Epidermal melanocyte (primary cell): ENCODE results near the gene SMAD7.

ENCODE experiments used
- DNase-seq: peaks from one replicate; pipeline ENCODE4 v3.0.0; 2011; ENCODE audit warnings: low spot score; ENCODE audit not compliant: insufficient read length

SMAD7 gene, protein sequence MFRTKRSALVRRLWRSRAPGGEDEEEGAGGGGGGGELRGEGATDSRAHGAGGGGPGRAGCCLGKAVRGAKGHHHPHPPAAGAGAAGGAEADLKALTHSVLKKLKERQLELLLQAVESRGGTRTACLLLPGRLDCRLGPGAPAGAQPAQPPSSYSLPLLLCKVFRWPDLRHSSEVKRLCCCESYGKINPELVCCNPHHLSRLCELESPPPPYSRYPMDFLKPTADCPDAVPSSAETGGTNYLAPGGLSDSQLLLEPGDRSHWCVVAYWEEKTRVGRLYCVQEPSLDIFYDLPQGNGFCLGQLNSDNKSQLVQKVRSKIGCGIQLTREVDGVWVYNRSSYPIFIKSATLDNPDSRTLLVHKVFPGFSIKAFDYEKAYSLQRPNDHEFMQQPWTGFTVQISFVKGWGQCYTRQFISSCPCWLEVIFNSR

DNA sequence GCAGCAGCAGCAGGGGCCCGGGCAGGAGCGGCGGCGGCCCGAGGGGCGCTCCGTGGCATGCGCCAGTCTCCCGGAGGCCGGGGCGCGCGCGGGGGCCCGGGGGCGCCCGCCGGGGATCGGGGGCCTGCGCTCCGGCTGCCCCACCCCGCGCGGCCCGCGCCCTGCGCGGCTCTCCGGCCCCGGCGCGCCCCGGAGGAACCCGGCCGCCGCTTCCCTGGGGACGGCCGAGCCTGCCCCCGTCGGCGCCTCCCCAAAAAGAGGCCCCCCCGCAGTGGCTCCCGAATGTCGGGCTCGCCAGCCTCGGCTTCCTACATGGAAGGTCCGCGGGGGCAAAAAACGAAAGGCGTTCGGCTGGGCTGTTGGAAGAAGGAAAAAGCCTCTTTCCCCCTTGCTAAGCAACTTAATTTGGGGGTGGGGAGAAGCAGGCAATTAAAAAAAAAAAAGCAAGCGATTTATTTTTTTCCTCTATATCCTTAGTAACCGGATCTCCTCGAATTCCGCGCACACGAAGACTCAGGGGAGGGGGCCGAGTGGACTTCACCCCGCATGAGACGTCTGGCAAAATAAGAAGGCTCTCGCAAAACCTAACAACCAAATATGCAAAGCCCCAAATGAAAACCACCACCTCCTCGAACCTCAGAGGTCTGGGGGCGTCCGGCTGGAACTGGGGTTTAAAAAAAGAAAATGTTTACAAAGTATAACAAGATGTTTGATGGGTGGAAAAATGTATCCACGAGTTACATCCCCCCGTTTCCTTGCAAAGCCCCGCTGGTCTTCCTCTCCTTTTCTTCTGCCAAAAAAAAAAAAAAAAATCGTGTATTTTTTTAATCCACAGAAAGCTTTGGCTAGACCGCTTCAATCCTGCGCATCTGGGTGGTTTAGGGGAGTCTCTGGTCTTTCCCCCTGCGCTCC lies at the start of gene SMAD7:
Gene SMAD7, minus strand, starts transcription at position 430 of the 912 bp plus-strand sequence. CDS start 541 bp downstream, outside the sequence.
- no peak for DNase-seq

DNA sequence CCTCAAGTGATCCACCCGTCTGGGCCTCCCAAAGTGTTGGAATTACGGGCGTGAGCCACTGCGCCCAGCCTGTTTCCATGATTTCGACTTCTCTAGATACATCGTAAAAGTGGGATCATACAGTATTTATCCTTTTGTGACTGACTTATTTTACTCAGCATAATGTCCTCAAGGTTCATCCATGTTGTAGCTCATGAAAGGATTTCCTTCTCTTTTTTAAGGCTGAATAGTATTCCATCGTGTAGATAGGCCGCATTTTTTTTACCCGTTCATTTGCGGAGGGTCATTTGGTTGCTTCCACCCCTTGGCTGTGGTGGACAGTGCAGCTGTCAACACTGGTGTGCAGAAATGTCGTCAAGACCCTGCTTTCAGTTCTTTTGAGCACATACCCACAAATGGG lies 48.8 kb upstream of the SMAD7 start:
- DNase-seq: no peak

DNA sequence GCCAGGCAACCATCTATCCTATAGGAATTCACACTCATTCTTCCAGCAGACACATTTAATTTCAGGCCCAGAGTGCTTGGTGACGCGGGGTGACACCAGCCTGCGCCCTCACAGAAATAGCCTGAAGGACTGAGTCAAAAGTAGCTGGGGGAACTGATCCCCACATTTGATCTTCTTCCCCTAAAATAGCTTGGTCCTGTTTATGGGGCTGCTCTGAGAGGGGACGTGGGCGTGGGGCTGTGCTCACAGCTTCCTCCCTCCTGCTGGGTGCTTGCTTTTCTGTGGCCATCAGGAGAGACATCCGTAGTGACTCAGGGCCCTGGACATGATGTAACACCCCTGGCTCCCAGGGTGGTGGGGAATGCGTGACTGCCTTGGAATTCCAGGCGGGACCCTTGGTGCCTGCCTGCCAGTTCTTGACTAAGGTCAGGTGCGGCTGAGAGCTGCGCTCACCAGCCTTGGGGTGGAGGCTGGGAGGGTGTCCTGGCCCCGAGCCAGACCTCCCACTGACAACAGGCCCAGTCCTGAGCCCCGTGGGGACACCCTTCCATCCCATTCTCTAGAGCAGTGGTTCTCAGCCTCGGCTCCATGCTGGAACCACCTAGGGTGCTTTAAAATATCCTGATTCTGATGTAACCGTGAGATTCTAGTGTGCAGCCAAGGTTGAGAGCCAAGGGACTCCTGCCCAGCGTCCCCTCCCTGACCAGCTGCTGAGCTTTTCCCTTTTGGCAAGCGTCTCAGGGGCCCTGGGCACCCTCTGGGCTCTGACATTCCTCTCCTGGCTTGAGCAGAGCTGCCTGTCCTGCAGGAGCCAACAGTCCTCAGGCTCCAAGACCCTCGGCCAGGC lies 47.4 kb upstream of the SMAD7 start:
- peak; percentile 58 for DNase-seq

DNA sequence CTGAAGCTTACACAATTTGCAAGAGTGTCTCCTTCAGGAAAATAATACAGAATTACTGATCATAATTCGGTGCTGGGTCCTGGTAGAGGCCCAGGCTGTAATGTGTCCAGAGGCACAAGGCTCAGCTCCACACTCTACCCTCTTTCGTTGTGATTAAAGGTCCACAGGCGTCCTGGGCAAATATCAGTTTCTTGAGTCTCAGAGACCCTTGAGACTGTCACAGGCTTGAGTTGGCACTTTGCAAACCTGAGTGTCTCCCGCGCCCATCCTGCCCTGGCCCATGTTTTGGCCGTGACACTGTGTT lies 46.9 kb upstream of the SMAD7 start:
- no peak for DNase-seq

DNA sequence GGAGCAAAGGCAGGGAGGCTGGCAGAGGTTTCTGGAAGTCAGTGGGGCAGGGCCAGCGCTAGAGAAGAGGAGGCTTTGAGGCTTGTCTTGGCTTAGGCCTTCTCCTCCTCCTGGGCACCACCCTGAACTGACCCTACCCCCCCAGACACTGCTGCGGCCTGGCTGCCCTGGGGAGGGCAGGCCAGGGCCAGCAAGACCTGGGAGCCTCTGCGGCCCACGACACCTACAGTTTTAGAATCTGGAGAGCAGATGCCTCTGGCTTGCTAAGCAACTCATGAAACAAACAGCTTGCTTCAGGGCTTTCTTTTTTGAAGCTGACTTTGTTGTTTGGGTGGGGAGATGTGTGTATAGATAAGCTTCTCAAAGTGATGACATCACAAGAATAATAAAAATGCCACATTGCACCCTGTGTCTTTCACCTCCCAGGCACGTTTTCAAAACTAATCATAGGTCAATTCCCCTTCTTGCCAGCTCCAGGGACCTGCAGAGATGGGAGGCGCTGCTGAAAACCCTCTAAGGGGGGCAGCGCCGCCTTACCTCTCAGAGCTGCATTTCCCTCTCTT lies 46.2 kb upstream of the SMAD7 start:
- DNase-seq: no peak

DNA sequence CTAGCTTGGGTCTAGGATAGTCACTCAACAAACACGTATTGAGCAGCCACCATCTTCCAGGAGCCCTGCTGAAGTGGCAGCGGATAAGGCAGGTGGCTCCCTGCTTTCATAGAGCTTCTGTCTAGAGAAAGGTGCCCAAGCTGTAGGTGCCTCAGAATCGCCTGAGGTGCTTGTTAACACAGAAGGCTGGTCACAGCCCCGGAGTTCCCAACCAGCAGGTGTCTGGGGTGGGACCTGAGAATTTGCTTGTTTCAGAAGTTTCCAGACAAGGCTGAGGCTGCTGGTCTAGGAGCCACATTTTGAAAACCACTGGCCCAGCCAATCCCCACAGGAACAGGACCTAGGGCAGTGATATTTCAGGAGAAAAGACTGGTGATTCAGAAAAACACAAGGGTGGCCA lies 45.3 kb upstream of the SMAD7 start:
- DNase-seq: no peak

DNA sequence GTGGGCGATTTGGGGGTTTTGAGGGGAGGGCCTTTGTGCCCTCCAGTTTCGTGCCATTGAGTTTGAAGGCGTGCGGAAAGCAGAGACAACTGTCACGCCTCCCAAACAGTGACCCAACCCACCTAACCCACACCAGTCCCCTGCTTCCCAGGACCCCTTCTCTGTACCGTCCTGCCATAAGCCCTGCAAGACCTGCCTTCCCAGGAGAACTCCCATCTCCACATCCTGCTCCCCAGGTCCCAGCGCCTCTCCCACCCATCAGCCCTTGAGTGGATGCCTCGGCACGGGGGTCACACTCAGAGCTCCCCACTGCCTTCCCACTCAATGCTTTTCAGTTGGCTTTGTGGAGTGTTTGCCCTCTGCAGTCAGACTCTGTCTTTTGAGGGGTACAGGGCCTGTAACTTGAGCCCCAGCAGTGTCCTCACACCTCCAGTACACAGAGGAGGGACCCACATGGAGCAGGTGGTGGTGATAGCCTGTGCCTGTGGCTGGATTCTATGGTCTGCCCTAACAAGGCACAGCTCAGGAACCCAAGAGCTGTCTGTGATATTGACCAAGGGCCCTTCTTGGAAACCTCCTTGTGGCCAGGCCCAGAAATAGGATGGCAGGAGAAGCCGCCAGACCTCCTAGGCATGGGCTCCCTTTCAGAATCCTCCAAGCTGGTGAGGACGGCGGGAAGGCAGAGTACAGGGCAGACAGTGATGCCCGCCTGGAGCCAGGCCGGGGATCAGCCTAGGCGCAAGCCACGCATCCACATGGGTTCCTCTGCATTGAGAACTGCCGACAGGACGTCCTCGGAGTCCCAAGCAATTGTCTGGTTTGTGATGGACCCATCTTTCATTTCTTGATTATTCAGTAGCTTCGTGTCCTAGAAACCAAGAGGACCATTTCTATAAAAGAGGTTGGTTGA lies 44.4 kb upstream of the SMAD7 start:
- no peak for DNase-seq

DNA sequence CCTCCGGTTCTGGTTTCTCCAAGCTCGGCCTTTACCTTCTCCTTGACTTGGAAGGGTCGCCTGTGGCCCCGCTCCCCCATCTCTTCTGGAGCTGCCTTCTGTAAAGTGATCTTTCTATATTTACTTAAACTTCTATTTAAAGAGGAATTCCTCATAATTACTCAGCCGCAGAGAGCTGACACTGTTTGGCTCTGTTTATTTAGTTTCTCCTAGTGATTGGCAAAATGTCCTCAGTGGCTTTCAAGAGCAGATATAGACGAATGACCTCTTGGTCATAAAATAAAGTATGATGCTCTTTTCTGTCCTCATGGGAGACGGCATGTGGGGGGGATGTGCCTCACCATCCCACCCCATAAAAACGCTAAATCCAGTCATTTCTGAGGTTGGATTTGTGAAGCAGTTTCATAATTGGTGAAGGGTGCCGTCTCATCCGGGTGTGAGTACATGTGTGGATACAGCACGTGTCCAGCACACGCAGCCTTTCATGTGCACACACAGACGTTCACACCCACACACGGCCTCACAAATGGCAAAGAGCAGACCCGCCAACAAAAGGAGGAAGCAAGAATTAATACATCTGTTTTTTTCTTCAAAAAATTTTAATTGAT lies 43.4 kb upstream of the SMAD7 start:
- peak; percentile 14 for DNase-seq

DNA sequence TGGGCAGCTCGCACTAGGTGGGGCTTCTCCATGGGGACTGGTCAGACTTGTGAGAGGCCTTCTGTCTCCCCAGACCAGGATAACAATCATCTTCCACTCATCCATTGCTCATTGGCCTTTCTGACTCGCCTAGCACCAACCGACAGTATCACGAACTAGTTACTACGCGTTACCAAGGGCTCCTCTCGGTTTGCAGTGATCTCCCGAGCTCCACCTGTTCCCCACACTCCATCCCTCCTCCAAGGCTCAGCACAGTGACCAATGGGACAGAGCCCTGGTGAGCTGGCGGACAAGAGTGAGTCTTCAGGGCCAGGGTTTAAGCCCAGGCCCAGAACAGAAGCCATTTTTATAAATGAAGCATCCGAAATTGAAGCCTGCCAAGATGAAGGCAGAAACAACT lies 42.8 kb upstream of the SMAD7 start:
- no peak for DNase-seq

DNA sequence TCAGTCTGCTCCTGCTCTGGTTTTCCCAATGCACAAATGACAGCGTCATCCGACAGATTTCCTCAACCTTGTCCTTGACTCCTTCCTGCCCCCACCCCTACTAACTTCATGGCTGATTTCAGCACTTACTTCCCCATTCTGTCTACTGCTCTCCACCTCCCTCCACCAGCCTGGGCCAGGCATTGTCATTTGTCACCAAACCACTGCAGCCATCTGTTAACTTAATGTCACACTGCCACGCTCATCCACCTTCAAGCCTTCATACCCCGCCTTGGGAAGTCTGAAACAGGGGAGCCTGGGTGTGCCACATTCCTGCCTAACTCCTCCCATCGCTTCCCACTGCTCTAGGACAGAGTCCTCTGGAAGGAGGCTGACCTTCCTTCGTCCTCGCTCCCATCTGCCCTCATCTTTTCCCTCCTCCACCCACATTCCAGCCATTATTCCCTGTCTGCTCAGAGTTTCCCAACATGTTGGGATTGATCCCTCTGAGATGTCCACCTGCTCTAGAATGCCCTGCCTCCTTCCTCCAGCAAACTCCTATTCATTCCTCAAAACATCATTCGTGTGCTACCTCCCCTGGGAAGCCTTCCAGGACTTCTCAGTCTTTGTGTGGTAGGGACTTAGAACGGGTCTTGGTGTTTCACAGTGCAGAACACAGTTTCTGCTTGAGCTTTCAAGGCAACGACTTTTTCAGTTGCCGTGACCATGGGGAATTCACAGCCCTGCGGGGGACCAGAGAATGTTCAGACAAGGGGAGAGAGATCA lies 42.2 kb upstream of the SMAD7 start:
- no peak for DNase-seq

DNA sequence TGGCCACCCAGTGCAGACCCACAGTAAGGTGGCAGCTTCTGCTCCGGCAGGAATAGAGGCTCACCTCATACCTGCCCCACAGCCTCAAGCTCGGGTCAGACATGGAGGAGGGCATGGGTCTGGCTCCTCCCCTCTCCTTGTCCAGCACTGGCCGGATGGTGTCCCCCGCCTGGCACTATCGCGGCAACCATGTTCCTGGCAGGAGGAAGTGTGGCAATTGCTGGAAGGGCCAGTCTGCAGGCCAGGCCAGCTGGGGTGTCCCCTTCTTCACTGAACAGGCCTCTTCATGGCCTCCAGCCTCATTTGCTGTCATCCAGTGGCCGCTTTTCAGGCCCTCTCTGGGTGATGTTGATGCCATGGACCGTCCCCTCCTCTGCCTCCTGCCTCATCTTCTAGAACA lies 41.4 kb upstream of the SMAD7 start:
- peak; percentile 5 for DNase-seq

DNA sequence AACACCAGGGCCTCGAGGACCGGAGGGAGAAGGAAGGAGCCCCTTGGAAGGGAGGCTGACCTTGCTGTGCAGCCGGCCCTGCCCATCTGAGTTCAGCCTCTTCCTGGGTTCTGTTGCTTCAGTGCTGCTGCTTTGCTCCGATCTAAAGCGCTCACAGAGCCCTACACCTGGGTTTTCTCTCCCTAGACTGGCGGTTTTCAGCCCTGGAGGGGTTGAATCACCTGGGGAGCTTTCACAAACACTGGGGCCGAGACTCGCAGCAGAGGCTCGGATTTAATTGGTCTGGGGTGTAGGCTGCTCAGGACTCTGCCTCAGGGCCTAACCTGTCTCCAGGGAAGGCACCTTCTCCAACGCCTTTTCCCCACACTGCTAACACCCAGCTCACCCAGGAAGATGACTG lies 40.9 kb upstream of the SMAD7 start:
- no peak for DNase-seq

DNA sequence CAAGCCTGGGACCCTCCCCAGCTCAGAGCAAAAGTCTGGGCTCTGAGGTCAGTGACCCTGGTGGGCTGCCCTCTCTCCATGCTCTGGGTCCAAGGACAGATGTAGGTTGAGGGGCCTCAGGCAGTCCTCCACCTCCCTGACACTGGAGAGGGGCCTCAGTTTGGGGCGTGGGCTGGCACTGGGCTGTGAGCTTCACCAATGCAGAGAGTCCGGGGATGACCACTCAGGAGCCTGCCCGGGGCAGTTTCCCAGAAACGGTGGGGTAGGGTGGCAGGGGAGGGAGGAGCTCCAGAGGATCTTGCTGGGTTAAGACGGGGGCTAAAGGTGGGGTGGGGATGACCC lies 40.5 kb upstream of the SMAD7 start:
- DNase-seq: peak; percentile 8

DNA sequence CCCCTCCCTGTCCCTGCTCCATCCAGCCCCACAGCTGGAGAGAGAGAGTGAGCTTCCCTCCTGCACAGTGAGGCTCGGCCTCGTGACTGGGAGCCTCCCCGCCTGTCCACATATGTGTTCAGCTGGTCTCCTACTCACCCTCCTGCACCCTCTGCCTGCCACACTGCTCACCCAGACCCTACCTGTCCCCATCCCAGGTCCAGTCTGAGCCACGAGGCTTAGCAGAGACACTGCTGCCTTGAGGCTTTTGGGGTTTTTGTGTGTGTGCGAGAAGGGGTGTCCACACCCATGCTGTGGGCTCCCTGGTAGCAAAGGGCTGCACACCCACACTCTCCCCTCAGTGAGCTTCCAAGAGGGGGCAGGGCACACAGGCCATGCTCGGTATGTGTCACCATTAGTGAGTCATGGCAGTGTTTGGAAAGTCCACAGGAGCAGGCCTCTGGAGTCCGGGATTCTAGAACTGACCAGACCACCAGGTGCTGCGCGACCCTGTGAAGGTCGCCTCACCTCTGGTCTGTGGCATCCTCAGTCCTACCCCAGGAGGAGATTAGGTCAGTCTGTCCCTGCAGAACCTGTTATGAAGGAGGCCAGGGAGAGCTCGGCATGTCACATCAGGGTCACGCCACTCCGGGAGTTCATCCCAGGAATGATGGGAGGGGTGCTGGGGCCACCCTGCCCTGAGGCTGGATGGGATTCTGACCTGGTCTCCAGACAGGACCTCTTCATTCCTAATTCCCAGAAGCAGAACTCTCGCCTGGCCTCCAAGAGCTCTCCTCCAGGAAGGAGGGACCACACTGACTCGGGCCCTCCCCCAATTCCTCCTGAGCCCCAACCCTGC lies 39.9 kb upstream of the SMAD7 start:
- DNase-seq: no peak

DNA sequence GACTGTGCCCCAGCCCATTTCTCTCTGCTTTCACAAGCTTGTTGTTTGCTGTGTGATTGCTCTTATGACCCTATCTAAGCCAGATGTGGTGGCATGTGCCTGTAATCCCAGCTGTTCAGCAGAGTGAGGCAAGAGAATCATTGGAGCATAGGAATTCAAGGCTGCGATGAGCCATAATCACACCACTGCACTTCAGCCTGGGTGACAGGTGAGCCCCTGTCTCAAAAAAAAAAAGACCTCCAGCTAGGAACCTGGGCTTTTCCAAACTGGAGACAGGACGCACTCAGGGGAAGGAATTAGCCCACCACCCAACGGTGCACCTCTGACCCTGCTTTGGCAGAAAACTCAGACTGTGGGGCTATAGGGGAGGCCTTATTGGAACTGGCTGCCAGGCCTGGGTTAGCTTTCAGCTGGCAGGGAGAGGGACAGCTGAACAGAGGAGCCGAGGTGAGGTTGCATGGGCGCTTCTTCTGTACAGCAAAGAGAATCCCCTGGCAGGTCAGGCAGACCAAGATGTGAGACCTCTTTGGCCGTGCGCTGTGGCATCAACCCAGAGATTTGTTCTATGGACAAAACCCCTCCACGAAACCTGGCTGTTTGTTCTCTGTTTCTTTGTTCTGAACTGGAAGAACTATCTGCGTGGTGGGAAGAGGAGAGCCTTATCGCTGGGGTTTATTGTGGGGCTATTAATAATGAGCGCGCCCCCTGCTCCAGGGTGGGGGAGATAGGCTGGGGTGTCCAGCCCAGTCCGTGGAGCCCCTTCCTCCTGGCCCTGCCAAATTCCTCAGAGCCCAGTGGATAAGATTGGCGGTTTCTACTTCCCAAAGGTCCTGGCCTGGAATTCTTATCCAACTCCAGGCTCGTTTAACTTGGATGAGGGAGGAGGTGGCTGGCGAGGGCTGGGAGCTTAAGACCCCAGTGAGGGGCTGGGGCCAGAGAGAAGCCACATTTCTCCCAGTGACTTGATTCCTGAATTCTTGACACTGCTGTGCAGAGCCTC lies 38.8 kb upstream of the SMAD7 start:
- no peak for DNase-seq

DNA sequence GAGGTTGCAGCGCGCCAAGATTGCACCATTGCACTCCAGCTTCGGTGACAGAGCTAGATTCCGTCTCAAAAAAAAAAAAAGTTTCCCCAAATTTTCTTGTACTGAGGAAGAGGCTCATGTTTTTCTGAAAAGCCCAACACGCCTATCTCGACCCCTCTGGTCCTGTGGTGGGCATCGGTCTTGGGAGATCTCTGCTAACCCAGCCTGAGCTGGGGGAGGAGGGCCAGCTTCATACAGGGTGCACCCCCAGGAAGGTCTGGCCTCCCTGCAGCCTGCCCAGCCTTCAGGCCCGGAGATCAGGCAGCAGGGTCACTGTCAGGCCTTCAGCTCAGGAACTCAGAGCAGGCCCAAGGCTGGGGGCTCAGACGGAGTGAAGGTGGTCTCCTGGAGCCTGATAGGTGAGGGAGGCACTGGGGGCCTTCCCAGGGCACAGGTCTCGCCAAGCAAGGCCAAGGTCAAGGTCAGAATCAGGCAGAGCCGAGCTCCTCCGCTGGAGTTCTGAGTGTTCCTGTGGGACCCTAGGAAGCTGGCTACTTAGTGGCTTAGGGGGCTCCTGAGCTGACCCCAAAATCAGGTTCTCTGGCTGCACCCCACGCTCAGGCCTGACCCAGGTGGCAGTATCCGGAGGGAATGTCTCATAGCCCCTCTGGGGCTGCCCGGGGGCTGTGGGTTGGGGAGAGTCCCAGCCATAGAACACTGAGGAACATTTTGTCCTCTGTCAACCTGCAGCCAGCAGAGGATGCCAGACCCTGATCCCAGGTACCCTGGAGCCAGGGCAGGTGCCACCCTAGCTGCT lies 37.9 kb upstream of the SMAD7 start:
- no peak for DNase-seq
